ENCODE results near the gene TRIM71. TPM values are rescaled to one million over a fixed set of nuclear protein-coding genes. Genes with fewer than 3 reads are reported as not detected.
A peak's percentile ranks its signal among the peaks of the same experiment; 100 is the strongest.
"Not testable (repeated sequence)": the region's sequence is repeated elsewhere in the genome, so short reads cannot be mapped to it uniquely, and the experiment has no call there.

The TRIM71 gene
- total and polyA plus RNA-seq, 2 of the 13 experiments (the other 11 are each of a cell fraction or from before 2014, with no cell fraction given) = 21.7 to 76.9 TPM

DNA sequence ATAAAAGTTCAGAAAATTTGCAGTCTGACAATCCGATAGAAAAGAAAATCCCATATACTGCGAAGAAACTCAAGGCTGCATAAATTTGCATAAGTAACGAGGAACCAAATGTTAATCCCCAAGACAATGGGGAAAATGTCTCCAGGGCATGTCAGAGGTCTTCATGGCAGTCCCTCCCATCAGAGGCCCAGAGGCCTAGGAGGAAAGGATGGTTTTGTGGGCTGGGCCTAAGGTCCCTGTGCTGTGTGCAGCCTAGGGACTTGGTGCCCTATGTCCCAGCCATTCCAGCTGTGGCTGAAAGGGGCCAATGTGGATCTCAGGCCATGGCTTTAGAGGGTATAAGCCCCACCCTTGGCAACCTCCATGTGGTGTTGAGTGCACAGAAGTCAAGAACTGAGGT, 112.4 kb downstream of the TRIM71 start (continued):
- TF ChIP-seq ZNF720 (CRISPR knock-in tag; IDR thresholded peaks at IDR 0.05) (no peak), ZNF101 (CRISPR knock-in tag; IDR thresholded peaks at IDR 0.05; ENCODE audit: borderline replicate concordance, low read depth) (no peak), ZNF3 (CRISPR knock-in tag; IDR thresholded peaks at IDR 0.05) (no peak), ZNF549 (CRISPR knock-in tag; IDR thresholded peaks at IDR 0.05) (no peak), KMT2B (CRISPR knock-in tag; IDR thresholded peaks at IDR 0.05) (no peak)

GRCh38 chr3:32931273-32931672, 113.5 kb downstream of the TRIM71 start:
- H3K4me2 ChIP-seq (ENCODE audit: low read depth, low read length); H3K9ac ChIP-seq (ENCODE audit: insufficient read depth, low read depth, low read length); CTCF ChIA-PET (ENCODE audit: low intra/inter-chr PET ratio, low total read pairs); H3K36me3 ChIP-seq (replicated peaks in 1 of 2; ENCODE audit: control insufficient read depth in 1 of 2, insufficient read depth in 2 of 2, low read length in 2 of 2); H2AFZ ChIP-seq (ENCODE audit: low read length); H3K9me3 ChIP-seq (ENCODE audit: low read length); H3K79me2 ChIP-seq (ENCODE audit: insufficient read depth, low read length); H4K20me1 ChIP-seq (ENCODE audit: insufficient read depth, low read length); H3K27me3 ChIP-seq (ENCODE audit: control insufficient read depth in 1 of 2, insufficient read depth in 2 of 2, low read length in 2 of 2); intact Hi-C loops (cut with micrococcal nuclease; ENCODE audit: unreplicated experiment); H3K27ac ChIP-seq (ENCODE audit: extremely low read length, insufficient read depth, low read length); POLR2A ChIA-PET; ATAC-seq; DNase-seq (ENCODE audit: low spot score); H3K4me3 ChIP-seq (replicated peaks in 1 of 3; ENCODE audit: insufficient read depth in 1 of 3, low read depth in 2 of 3, low read length in 3 of 3); BruUV-seq (replicated peaks); FAIRE-seq: not testable (repeated sequence)
- peaks cover 11% of the 10 kb centered on the region for H3K4me1 ChIP-seq (ENCODE audit: insufficient read depth, low read length)
- in situ Hi-C loops (cut with HindIII; ENCODE audit: extremely low pct_ligation_motif_present, low pct_unique_long_range_greater_than_20kb) = loop anchor here (5.0 to 10.0 kb wide), 2 partner anchors 199 to 426 kb away; partner anchors contain the start of gene CMTM6
- WGBS (ENCODE audit: low lambda C conversion rate) = 28% methylated on average over 2 of the region's 2 CpGs

DNA sequence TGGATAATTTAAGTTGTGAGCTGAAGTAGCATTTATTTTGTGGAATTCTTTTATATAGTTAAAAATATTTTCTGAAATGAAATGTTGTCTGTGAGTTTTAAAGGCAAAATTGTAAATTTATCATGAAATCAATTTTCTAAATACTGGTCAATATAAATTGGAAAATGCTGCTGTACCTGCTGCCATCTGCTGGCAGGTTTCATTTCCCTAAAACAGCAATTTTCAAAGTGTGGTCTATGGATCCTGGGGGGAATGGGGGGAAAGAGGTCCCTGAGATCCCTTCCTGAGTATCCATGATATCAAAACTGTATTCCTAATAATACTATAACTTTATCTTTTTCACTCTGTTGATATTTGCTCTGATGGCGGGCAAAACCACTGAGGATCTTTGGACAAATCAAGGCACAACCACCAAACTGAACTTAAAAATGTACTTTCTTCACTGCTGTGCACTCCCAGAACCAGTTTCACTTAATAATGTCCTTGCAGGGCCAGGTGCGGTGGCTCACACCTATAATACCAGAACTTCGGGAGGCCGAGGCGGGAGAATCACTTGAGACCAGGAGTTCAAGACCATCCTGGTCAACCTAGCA, 116.4 kb downstream of the TRIM71 start:
- DNase-seq (ENCODE audit: low spot score) (no peak), ATAC-seq (peak; percentile 55; the same call in 2 of the 3 replicates), FAIRE-seq (no peak)
- H3K9ac ChIP-seq (ENCODE audit: insufficient read depth, low read depth, low read length) = no peak overlapping the region
- H3K4me3 ChIP-seq (replicated peaks in 1 of 3; ENCODE audit: insufficient read depth in 1 of 3, low read depth in 2 of 3, low read length in 3 of 3) = no peak overlapping the region
- H2AFZ ChIP-seq (ENCODE audit: low read length) = no peak overlapping the region
- no peaks in the 10 kb centered on the region; a peak in 1 of 5 replicates for H3K27me3 ChIP-seq (ENCODE audit: control insufficient read depth in 1 of 2, insufficient read depth in 2 of 2, low read length in 2 of 2)
- H3K27ac ChIP-seq (ENCODE audit: extremely low read length, insufficient read depth, low read length) = no peak overlapping the region
- H4K20me1 ChIP-seq (ENCODE audit: insufficient read depth, low read length) = no peaks in the 10 kb centered on the region
- H3K36me3 ChIP-seq (replicated peaks in 1 of 2; ENCODE audit: control insufficient read depth in 1 of 2, insufficient read depth in 2 of 2, low read length in 2 of 2) = no peaks in the 10 kb centered on the region
- H3K79me2 ChIP-seq (ENCODE audit: insufficient read depth, low read length) = no peaks in the 10 kb centered on the region
- 8% methylated on average over 5 of the region's 5 CpGs for WGBS (ENCODE audit: low lambda C conversion rate)
- in situ Hi-C loops (cut with HindIII; ENCODE audit: extremely low pct_ligation_motif_present, low pct_unique_long_range_greater_than_20kb) = loop anchor here (5.0 to 10.0 kb wide), 2 partner anchors 202 to 429 kb away; partner anchors contain the start of gene CMTM6
- intact Hi-C loops (cut with micrococcal nuclease; ENCODE audit: unreplicated experiment) = loop anchor here (1.0 kb wide), 3 partner anchors 153 to 424 kb away; no protein-coding TSS in a partner anchor
- ChIA-PET POLR2A (no interaction called here), CTCF (ENCODE audit: low intra/inter-chr PET ratio, low total read pairs) (interaction anchor here (0.9 to 1.8 kb wide), 2 partner anchors 33 to 201 kb away, joined by 4 to 11 read pairs; no protein-coding TSS in a partner anchor)
- peaks cover 11% of the 10 kb centered on the region for H3K4me1 ChIP-seq (ENCODE audit: insufficient read depth, low read length)
- H3K4me2 ChIP-seq (ENCODE audit: low read depth, low read length) = no peak overlapping the region
- BruUV-seq (replicated peaks) = no TSS peak
- no peaks in the 10 kb centered on the region for H3K9me3 ChIP-seq (ENCODE audit: low read length)
- TF ChIP-seq PRDM15 (CRISPR knock-in tag; IDR thresholded peaks at IDR 0.05) = peak; percentile 2; the same call in 1 of the 2 replicates
- TF ChIP-seq SMC3 (IDR thresholded peaks at IDR 0.05; ENCODE audit: low read length) = peak; percentile 76
- no peak for TF ChIP-seq CHD2 (IDR thresholded peaks at IDR 0.05; ENCODE audit: low read depth, low read length)
- no peak for TF ChIP-seq HNRNPK (IDR thresholded peaks at IDR 0.05; ENCODE audit: low read depth, low read length, poor library complexity, severe bottlenecking)
- peak; percentile 48 for TF ChIP-seq MAFF (IDR thresholded peaks at IDR 0.05; ENCODE audit: low read depth, low read length)
- TF ChIP-seq PHF21A (CRISPR knock-in tag; IDR thresholded peaks at IDR 0.05) = 0 out of 2 replicates have a peak, but pooled peaks have one; percentile 26
- TF ChIP-seq ZNF331 (CRISPR knock-in tag; IDR thresholded peaks at IDR 0.05) = no peak
- no peak for TF ChIP-seq SNAPC5 (CRISPR knock-in tag; IDR thresholded peaks at IDR 0.05; ENCODE audit: borderline replicate concordance)
- TF ChIP-seq STAG1 (CRISPR knock-in tag; IDR thresholded peaks at IDR 0.05) = peak; percentile 80

Data from HepG2 (cell line).